Measurements from ENCODE around the gene PLPP6.

DNA sequence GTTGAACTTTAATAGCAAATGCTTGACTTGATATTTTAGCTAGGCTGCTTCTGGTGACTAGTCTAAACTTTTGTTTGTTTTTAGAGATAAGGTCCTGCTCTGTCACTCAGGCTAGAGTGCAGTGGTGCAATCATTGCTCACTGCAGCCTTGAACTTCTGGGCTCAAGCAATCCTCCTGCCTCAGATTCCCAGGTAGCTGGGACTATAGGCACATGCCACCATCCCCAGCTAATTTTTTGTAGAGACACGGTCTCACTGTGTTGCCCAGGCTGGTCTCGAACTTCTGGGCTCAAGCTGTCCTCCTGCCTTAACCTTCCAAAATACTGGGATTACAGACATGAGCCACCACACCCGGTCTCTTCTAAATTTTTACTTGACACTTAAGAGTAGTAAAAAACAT is 38.0 kb downstream of the PLPP6 start:
- TF ChIP-seq, protein P1, sequence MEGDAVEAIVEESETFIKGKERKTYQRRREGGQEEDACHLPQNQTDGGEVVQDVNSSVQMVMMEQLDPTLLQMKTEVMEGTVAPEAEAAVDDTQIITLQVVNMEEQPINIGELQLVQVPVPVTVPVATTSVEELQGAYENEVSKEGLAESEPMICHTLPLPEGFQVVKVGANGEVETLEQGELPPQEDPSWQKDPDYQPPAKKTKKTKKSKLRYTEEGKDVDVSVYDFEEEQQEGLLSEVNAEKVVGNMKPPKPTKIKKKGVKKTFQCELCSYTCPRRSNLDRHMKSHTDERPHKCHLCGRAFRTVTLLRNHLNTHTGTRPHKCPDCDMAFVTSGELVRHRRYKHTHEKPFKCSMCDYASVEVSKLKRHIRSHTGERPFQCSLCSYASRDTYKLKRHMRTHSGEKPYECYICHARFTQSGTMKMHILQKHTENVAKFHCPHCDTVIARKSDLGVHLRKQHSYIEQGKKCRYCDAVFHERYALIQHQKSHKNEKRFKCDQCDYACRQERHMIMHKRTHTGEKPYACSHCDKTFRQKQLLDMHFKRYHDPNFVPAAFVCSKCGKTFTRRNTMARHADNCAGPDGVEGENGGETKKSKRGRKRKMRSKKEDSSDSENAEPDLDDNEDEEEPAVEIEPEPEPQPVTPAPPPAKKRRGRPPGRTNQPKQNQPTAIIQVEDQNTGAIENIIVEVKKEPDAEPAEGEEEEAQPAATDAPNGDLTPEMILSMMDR (IDR thresholded peaks at IDR 0.05 in 8 of 11, conservative IDR thresholded peaks at IDR 0.05 in 3 of 11) = no peak
- no peak for TF ChIP-seq POLR2A (IDR thresholded peaks at IDR 0.05)

Data from spleen (tissue), 7 donors.